Measurements from ENCODE around the gene PIN4. TPM values are rescaled to one million over a fixed set of nuclear protein-coding genes. Genes with fewer than 3 reads are reported as not detected.

The PIN4 gene
- total and polyA plus RNA-seq, 10 of the 15 experiments (the other 5 are each of a cell fraction or from before 2014, with no cell fraction given) = 8.2 to 53.6 (median 33.9) TPM

- Histone ChIP-seq H3K4me1 (ENCODE audit: control insufficient read depth, insufficient read depth, low read length) (no peaks in the 10 kb centered on the region), H3K4me3 (no peak overlapping the region), H3K9me3 (replicated peaks; ENCODE audit: control insufficient read depth, insufficient read depth, low read length) (no peaks in the 10 kb centered on the region), H3K27me3 (replicated peaks in 1 of 2; ENCODE audit: control insufficient read depth in 2 of 2, insufficient read depth in 2 of 2, low read length in 1 of 2) (no peaks in the 10 kb centered on the region), H3K4me2 (ENCODE audit: control insufficient read depth, insufficient read depth) (no peak overlapping the region), H3K27ac (ENCODE audit: control insufficient read depth, insufficient read depth) (no peak overlapping the region), H3K9ac (ENCODE audit: control insufficient read depth, insufficient read depth, low read length) (no peak overlapping the region), H4K20me1 (ENCODE audit: control insufficient read depth, insufficient read depth) (no peaks in the 10 kb centered on the region), H3K79me2 (ENCODE audit: control insufficient read depth, insufficient read depth, low read length) (no peaks in the 10 kb centered on the region; the same call in 1 of the 2 replicates), H2AFZ (ENCODE audit: control insufficient read depth, low read depth, low read length) (no peak overlapping the region), H3K36me3 (ENCODE audit: control insufficient read depth in 2 of 2, insufficient read depth in 2 of 2, low read length in 1 of 2) (no peaks in the 10 kb centered on the region)
- DNase-seq (ENCODE audit: low read depth, low spot score) (no peak), FAIRE-seq (no peak), ATAC-seq (no peak)
- RAD21 ChIA-PET (ENCODE audit: unreplicated experiment) = interaction anchor here (1.6 kb wide), 1 partner anchor 296 kb away, joined by 8 read pairs; no protein-coding TSS in a partner anchor
- no peak for TF ChIP-seq SMC3 (IDR thresholded peaks at IDR 0.05; ENCODE audit: borderline replicate concordance, low read length)
- no peak for TF ChIP-seq HCFC1 (IDR thresholded peaks at IDR 0.05; ENCODE audit: low read length)
- no peak for TF ChIP-seq PAX5 (IDR thresholded peaks at IDR 0.05; ENCODE audit: borderline replicate concordance, low read depth, low read length)
- TF ChIP-seq ZNF622 (IDR thresholded peaks at IDR 0.05) = no peak
- TF ChIP-seq YBX1 (IDR thresholded peaks at IDR 0.05) = no peak
- no peak for TF ChIP-seq E2F8 (IDR thresholded peaks at IDR 0.05; ENCODE audit: low read depth, partially characterized antibody)
- WGBS (ENCODE audit: insufficient coverage, insufficient replicate concordance, low lambda C conversion rate, missing lambda C conversion rate) = 0% methylated on average over 3 of the region's 3 CpGs
- SMC1A ChIA-PET (ENCODE audit: uncharacterized antibody, unreplicated experiment) = interaction anchor here (0.9 to 3.2 kb wide), 2 partner anchors 31 to 297 kb away, joined by 3 to 17 read pairs; no protein-coding TSS in a partner anchor
- BruUV-seq (replicated peaks) = no TSS peak
- in situ Hi-C loops (cut with MboI) = loop anchor here (5.0 to 25.0 kb wide), 4 partner anchors 49 to 1894 kb away; no protein-coding TSS in a partner anchor
- CTCF ChIA-PET = interaction anchor here (0.8 to 3.7 kb wide), 4 partner anchors 10 to 296 kb away, joined by 3 to 40 read pairs (median 10); no protein-coding TSS in a partner anchor
- intact Hi-C loops (cut with micrococcal nuclease; ENCODE audit: unreplicated experiment) = no loop called here
- POLR2A ChIA-PET = no interaction called here
Observed at GRCh38 chrX:72243472-72243871, 61.9 kb downstream of the PIN4 start.

Measured in GM12878 (cell line).